H1 (cell line): ENCODE results near the gene RANBP17. TPM values are rescaled to one million over a fixed set of nuclear protein-coding genes. Genes with fewer than 3 reads are reported as not detected.

Source experiments
- CTCF ChIA-PET: fragments of 300-600 bp; sonication (Branson Sonifier 250); formaldehyde crosslinking; loops from one replicate; lab custom pipeline; 2021; ENCODE audit not compliant: partially characterized antibody; lab: Charles Lee
- POLR2A ChIA-PET: fragments of 300-600 bp; sonication (Branson Sonifier 250); formaldehyde crosslinking; loops from one replicate; lab custom pipeline; 2021; ENCODE audit warnings: inconsistent platforms; ENCODE audit not compliant: partially characterized antibody; lab: Charles Lee
- DNase-seq, 2 experiments: peaks; one replicate each; pipeline versions ENCODE4 v3.0.0 to v3.0.0-alpha.2; 2010 to 2022; ENCODE audit warnings: low spot score in 2 of 2, low read depth in 1 of 2, mixed read lengths in 1 of 2
- FAIRE-seq: peaks from 2 replicates; lab custom pipeline; 2011; peaks lifted over from hg19 to GRCh38; lab: Jason Lieb, UNC
- H2AFZ ChIP-seq: 2 replicates; pipeline ENCODE4 v1.8.1; 2012; ENCODE audit warnings: low read length, inconsistent platforms
- H2AK5ac ChIP-seq: 2 replicates; pipeline ENCODE4 v1.6.1; 2013; ENCODE audit warnings: low read depth, low read length
- H2BK120ac ChIP-seq: replicated peaks from 2 replicates; pipeline ENCODE3; 2013; ENCODE audit warnings: low read depth, low read length, inconsistent platforms
- H2BK12ac ChIP-seq: 2 replicates; pipeline ENCODE4 v1.6.1; 2013; ENCODE audit warnings: low read depth, low read length
- H2BK15ac ChIP-seq: 2 replicates; pipeline ENCODE4 v1.6.1; 2013; ENCODE audit warnings: low read length
- H2BK20ac ChIP-seq: 2 replicates; pipeline ENCODE4 v1.6.1; 2013; ENCODE audit warnings: low read length
- H2BK5ac ChIP-seq: 2 replicates; pipeline ENCODE4 v1.6.1; 2013; ENCODE audit warnings: low read depth, low read length
- H3K14ac ChIP-seq: 2 replicates; pipeline ENCODE4 v1.6.1; 2013; ENCODE audit warnings: inconsistent platforms; ENCODE audit not compliant: insufficient read length
- H3K18ac ChIP-seq: 2 replicates; pipeline ENCODE4 v1.6.1; 2013; ENCODE audit warnings: low read length; ENCODE audit errors: extremely low read depth
- H3K23ac ChIP-seq: 2 replicates; pipeline ENCODE4 v1.6.1; 2013; ENCODE audit warnings: inconsistent platforms; ENCODE audit not compliant: insufficient read length
- H3K23me2 ChIP-seq: 2 replicates; pipeline ENCODE4 v1.6.1; 2013; ENCODE audit warnings: low read depth, low read length
- H3K27ac ChIP-seq: 2 replicates; pipeline ENCODE4 v1.6.1; 2011; ENCODE audit warnings: low read depth, low read length, inconsistent platforms
- H3K27me3 ChIP-seq, 4 experiments: replicated peaks in 1 of 4; 1 replicate in 1 of 4; 2 replicates in 3 of 4; pipeline versions ENCODE4 v1.6.1 to v1.8.1; 2011 to 2013; ENCODE audit warnings: low read length in 3 of 4, mild to moderate bottlenecking in 3 of 4, inconsistent platforms in 2 of 4, mixed read lengths in 2 of 4, moderate library complexity in 1 of 4; ENCODE audit not compliant: control insufficient read depth in 3 of 4, insufficient read depth in 3 of 4; ENCODE audit errors: extremely low read depth in 1 of 4
- H3K36me3 ChIP-seq, 4 experiments: 2 replicates each; pipeline versions ENCODE4 v1.6.1 to v1.8.1; 2011 to 2013; ENCODE audit warnings: mild to moderate bottlenecking in 4 of 4, low read length in 3 of 4, moderate library complexity in 2 of 4, control low read depth in 1 of 4, inconsistent platforms in 1 of 4; ENCODE audit not compliant: insufficient read depth in 4 of 4, control insufficient read depth in 2 of 4
- H3K4ac ChIP-seq: replicated peaks from 2 replicates; pipeline ENCODE3; 2013; ENCODE audit warnings: low read length, low read depth, mixed read lengths, inconsistent platforms; ENCODE audit not compliant: insufficient read length
- H3K4me1 ChIP-seq, 4 experiments: replicated peaks in 1 of 4; 1 replicate in 1 of 4; 2 replicates in 3 of 4; pipeline versions ENCODE4 v1.6.1 to v1.8.1; 2011 to 2013; ENCODE audit warnings: low read length in 3 of 4, inconsistent platforms in 2 of 4, mixed read lengths in 1 of 4; ENCODE audit not compliant: insufficient read depth in 4 of 4, control insufficient read depth in 3 of 4
- H3K4me2 ChIP-seq, 2 experiments: 2 replicates each; pipeline versions ENCODE4 v1.6.1 to v1.8.1; 2011 to 2013; ENCODE audit warnings: low read depth in 2 of 2, low read length in 2 of 2, control low read depth in 1 of 2, inconsistent platforms in 1 of 2, mild to moderate bottlenecking in 1 of 2; ENCODE audit not compliant: insufficient read depth in 1 of 2
- H3K4me3 ChIP-seq, 4 experiments: fragments of 200-600, 300-600 bp in 1 of 4; sonication (generic), shearing (Covaris generic), sonication (Bioruptor Twin) in 1 of 4; 2 replicates each; pipeline versions ENCODE4 v1.5.1 to v1.8.1; 2011 to 2016; ENCODE audit warnings: low read length in 4 of 4, low read depth in 3 of 4, control low read depth in 2 of 4, inconsistent platforms in 2 of 4, mild to moderate bottlenecking in 2 of 4, mixed read lengths in 1 of 4, moderate library complexity in 1 of 4; ENCODE audit not compliant: insufficient read depth in 2 of 4; ENCODE audit errors: extremely low read depth in 1 of 4
- H3K56ac ChIP-seq: replicated peaks from 2 replicates; pipeline ENCODE3; 2013; ENCODE audit warnings: low read depth, mild to moderate bottlenecking, mixed read lengths, low read length, inconsistent platforms; ENCODE audit not compliant: insufficient read length
- H3K79me1 ChIP-seq: 2 replicates; pipeline ENCODE4 v1.6.1; 2013; ENCODE audit warnings: low read depth, low read length, control low read depth
- H3K79me2 ChIP-seq, 2 experiments: 2 replicates each; pipeline versions ENCODE4 v1.6.1 to v1.8.1; 2012 to 2013; ENCODE audit warnings: low read length in 2 of 2, mild to moderate bottlenecking in 2 of 2, inconsistent platforms in 1 of 2; ENCODE audit not compliant: insufficient read depth in 2 of 2, control insufficient read depth in 1 of 2
- H3K9ac ChIP-seq, 4 experiments: replicated peaks in 1 of 4; 1 replicate in 1 of 4; 2 replicates in 3 of 4; pipeline versions ENCODE4 v1.6.1 to v1.8.1; 2011 to 2013; ENCODE audit warnings: low read depth in 3 of 4, low read length in 3 of 4, control low read depth in 2 of 4, mild to moderate bottlenecking in 2 of 4, moderate library complexity in 2 of 4, inconsistent platforms in 1 of 4; ENCODE audit errors: extremely low read depth in 1 of 4
- H3K9me3 ChIP-seq, 2 experiments: 2 replicates each; pipeline versions ENCODE4 v1.6.1 to v1.8.1; 2012 to 2013; ENCODE audit warnings: mild to moderate bottlenecking in 2 of 2, moderate library complexity in 2 of 2, control low read depth in 1 of 2, inconsistent platforms in 1 of 2, low read depth in 1 of 2, low read length in 1 of 2, mixed read lengths in 1 of 2; ENCODE audit not compliant: insufficient read depth in 2 of 2
- H4K20me1 ChIP-seq, 2 experiments: replicated peaks in 1 of 2; 2 replicates each; pipeline versions ENCODE3 to v1.8.1; 2011 to 2013; ENCODE audit warnings: inconsistent platforms in 2 of 2, low read length in 2 of 2, mild to moderate bottlenecking in 1 of 2; ENCODE audit not compliant: insufficient read depth in 2 of 2, control insufficient read depth in 1 of 2
- H4K5ac ChIP-seq: 2 replicates; pipeline ENCODE4 v1.6.1; 2013; ENCODE audit warnings: low read length, low read depth, mixed read lengths, inconsistent platforms; ENCODE audit not compliant: insufficient read length
- H4K8ac ChIP-seq: 2 replicates; pipeline ENCODE4 v1.8.0; 2013; ENCODE audit warnings: mild to moderate bottlenecking, moderate library complexity, low read length, inconsistent platforms; ENCODE audit not compliant: insufficient read depth; ENCODE audit errors: extremely low read depth
- H4K91ac ChIP-seq: replicated peaks from 2 replicates; pipeline ENCODE3; 2013; ENCODE audit warnings: low read length, mixed read lengths, inconsistent platforms; ENCODE audit not compliant: insufficient read length
- BACH1 ChIP-seq: IDR thresholded peaks from 2 replicates; pipeline ENCODE4 v1.6.1; 2012; ENCODE audit warnings: low read length, improper control_type of control experiment
- CHD1 ChIP-seq: IDR thresholded peaks from 2 replicates; pipeline ENCODE4 v1.6.1; 2012; ENCODE audit warnings: low read depth, low read length, improper control_type of control experiment
- CHD2 ChIP-seq: IDR thresholded peaks from 2 replicates; pipeline ENCODE4 v1.6.1; 2012; ENCODE audit warnings: low read length, improper control_type of control experiment
- EZH2 ChIP-seq: fragments of 200-600 bp; sonication (generic); IDR thresholded peaks from 2 replicates; pipeline ENCODE4 v1.7.1; 2012; ENCODE audit warnings: low read depth, mild to moderate bottlenecking, moderate library complexity, low read length, inconsistent platforms; ENCODE audit not compliant: severe bottlenecking
- FOSL1 ChIP-seq: IDR thresholded peaks from 2 replicates; pipeline ENCODE4 v1.6.1; 2011; ENCODE audit warnings: mild to moderate bottlenecking, low read depth, low read length, moderate library complexity; ENCODE audit not compliant: insufficient read depth
- GTF2F1 ChIP-seq: IDR thresholded peaks from 2 replicates; pipeline ENCODE4 v1.6.1; 2012; ENCODE audit warnings: low read depth, low read length, improper control_type of control experiment, borderline replicate concordance
- JUND ChIP-seq: IDR thresholded peaks from 2 replicates; pipeline ENCODE4 v1.6.1; 2011; ENCODE audit warnings: mild to moderate bottlenecking, improper control_type of control experiment, low read length
- NRF1 ChIP-seq: IDR thresholded peaks from 2 replicates; pipeline ENCODE4 v1.6.1; 2011; ENCODE audit warnings: mild to moderate bottlenecking, low read depth, low read length, improper control_type of control experiment
- POLR2A ChIP-seq, 2 experiments: IDR thresholded peaks; 1 replicate in 1 of 2; 2 replicates in 1 of 2; pipeline ENCODE4 v1.6.1; 2011; ENCODE audit warnings: low read depth in 2 of 2, low read length in 2 of 2, mild to moderate bottlenecking in 2 of 2; ENCODE audit errors: control extremely low read depth in 1 of 2
- RAD21 ChIP-seq, 2 experiments: IDR thresholded peaks in 1 of 2; conservative IDR thresholded peaks in 1 of 2; 2 replicates each; pipeline ENCODE4 v1.6.1; 2011; ENCODE audit warnings: low read depth in 2 of 2, low read length in 2 of 2, improper control_type of control experiment in 1 of 2, inconsistent platforms in 1 of 2, mild to moderate bottlenecking in 1 of 2, moderate library complexity in 1 of 2
- RXRA ChIP-seq: IDR thresholded peaks from 2 replicates; pipeline ENCODE4 v1.6.1; 2011; ENCODE audit warnings: low read depth, mild to moderate bottlenecking, low read length, moderate library complexity; ENCODE audit not compliant: insufficient read depth
- SP1 ChIP-seq: IDR thresholded peaks from 2 replicates; pipeline ENCODE4 v1.6.1; 2011; ENCODE audit warnings: low read depth, low read length
- TBP ChIP-seq: IDR thresholded peaks from 2 replicates; pipeline ENCODE4 v1.6.1; 2011; ENCODE audit warnings: low read depth, low read length, improper control_type of control experiment
- polyA plus RNA-seq, 7 experiments: library from polyadenylated mRNA; depleted of rRNA in 3 of 7; stranded (reverse) in 5 of 7; unstranded in 2 of 7; fragments of >200 nt in 5 of 7; fragments of 200-250 nt in 2 of 7; gene quantifications; 1 replicate in 5 of 7; 2 replicates in 1 of 7; 4 replicates in 1 of 7; pipeline versions ENCODE4 v1.2.1 to v1.2.3, GENCODE V29; 2011 to 2013; ENCODE audit warnings: missing spikeins in 2 of 7, mixed read lengths in 2 of 7
- total RNA-seq: library from RNA; stranded (reverse); fragmentation: NEBNext Ultra II Directional; extraction: Animal tissue kit (Norgen Biotek cat#: 25700); gene quantifications from 2 replicates; pipeline ENCODE4 v1.2.1, GENCODE V29; 2021
- TF ChIP-seq, protein P1 (sequence below), 3 experiments: IDR thresholded peaks; 1 replicate in 2 of 3; 2 replicates in 1 of 3; pipeline versions ENCODE4 v1.5.1 to v1.6.1; 2011; ENCODE audit warnings: low read length in 3 of 3, mild to moderate bottlenecking in 3 of 3, inconsistent platforms in 2 of 3, low read depth in 1 of 3, moderate library complexity in 1 of 3; ENCODE audit not compliant: insufficient read depth in 1 of 3; ENCODE audit errors: control extremely low read depth in 1 of 3

The RANBP17 gene
- total and polyA plus RNA-seq, 2 of the 8 experiments (the other 6 are each of a cell fraction or from before 2014, with no cell fraction given): 8.6 to 21.3 TPM

DNA sequence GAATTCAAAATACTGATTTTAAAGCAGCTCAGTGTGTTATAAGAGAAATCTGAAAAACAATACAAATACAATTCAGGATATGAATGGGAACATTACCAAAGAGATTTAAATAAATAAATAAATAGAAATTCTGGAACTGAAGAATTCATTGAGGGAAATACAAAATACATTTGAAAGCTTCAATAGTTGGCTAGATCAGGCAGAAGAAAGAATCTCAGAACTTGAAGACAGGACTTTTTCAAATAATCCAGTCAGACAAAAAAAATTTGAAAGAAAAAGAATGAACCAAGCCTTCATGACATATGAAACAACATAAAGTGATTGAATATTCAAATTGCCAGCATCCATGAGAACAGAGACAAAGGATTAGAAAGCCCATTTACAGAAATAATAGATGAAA, 387.6 kb downstream of the RANBP17 start:
- DNase-seq (no peak), FAIRE-seq (no peak)
- Histone ChIP-seq H4K8ac (no peak overlapping the region), H2BK20ac (no peak overlapping the region), H2BK5ac (no peak overlapping the region), H2BK120ac (no peak overlapping the region), H3K79me1 (no peaks in the 10 kb centered on the region), H3K9ac (no peak overlapping the region), H2BK12ac (no peak overlapping the region), H3K79me2 (no peaks in the 10 kb centered on the region), H4K91ac (no peak overlapping the region), H3K4ac (no peak overlapping the region), H3K18ac (no peak overlapping the region), H3K14ac (no peak overlapping the region), H3K4me1 (no peaks in the 10 kb centered on the region), H3K36me3 (peaks cover 0 to 4% (median 0%) of the 10 kb centered on the region in 4 experiments; a peak in 2 of 8 replicates), H3K27me3 (no peaks in the 10 kb centered on the region), H2AK5ac (no peak overlapping the region), H3K4me2 (no peak overlapping the region), H3K56ac (no peak overlapping the region), H2AFZ (no peak overlapping the region), H4K5ac (no peak overlapping the region), H3K23me2 (no peaks in the 10 kb centered on the region), H3K23ac (no peak overlapping the region), H2BK15ac (no peak overlapping the region), H3K9me3 (no peaks in the 10 kb centered on the region; a peak in 1 of 4 replicates), H3K27ac (no peak overlapping the region), H4K20me1 (no peaks in the 10 kb centered on the region), H3K4me3 (no peak overlapping the region)
- POLR2A ChIA-PET: no interaction called here
- CTCF ChIA-PET: interaction anchor here (1.9 kb wide), 1 partner anchor 23 kb away, joined by 5 read pairs; no protein-coding TSS in a partner anchor
- TF ChIP-seq POLR2A (IDR thresholded peaks at IDR 0.05; ENCODE audit: control extremely low read depth in 1 of 2, low read depth in 2 of 2, low read length in 2 of 2): no peak
- no peak for TF ChIP-seq JUND
- no peak for TF ChIP-seq EZH2
- TF ChIP-seq NRF1: no peak
- TF ChIP-seq RAD21 (IDR thresholded peaks at IDR 0.05 in 1 of 2, conservative IDR thresholded peaks at IDR 0.05 in 1 of 2; ENCODE audit: low read depth in 2 of 2, low read length in 2 of 2): no peak
- no peak for TF ChIP-seq SP1
- no peak for TF ChIP-seq FOSL1
- no peak for TF ChIP-seq BACH1
- TF ChIP-seq, protein P1, sequence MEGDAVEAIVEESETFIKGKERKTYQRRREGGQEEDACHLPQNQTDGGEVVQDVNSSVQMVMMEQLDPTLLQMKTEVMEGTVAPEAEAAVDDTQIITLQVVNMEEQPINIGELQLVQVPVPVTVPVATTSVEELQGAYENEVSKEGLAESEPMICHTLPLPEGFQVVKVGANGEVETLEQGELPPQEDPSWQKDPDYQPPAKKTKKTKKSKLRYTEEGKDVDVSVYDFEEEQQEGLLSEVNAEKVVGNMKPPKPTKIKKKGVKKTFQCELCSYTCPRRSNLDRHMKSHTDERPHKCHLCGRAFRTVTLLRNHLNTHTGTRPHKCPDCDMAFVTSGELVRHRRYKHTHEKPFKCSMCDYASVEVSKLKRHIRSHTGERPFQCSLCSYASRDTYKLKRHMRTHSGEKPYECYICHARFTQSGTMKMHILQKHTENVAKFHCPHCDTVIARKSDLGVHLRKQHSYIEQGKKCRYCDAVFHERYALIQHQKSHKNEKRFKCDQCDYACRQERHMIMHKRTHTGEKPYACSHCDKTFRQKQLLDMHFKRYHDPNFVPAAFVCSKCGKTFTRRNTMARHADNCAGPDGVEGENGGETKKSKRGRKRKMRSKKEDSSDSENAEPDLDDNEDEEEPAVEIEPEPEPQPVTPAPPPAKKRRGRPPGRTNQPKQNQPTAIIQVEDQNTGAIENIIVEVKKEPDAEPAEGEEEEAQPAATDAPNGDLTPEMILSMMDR (IDR thresholded peaks at IDR 0.05; ENCODE audit: control extremely low read depth in 1 of 3, insufficient read depth in 1 of 3, low read depth in 1 of 3, low read length in 3 of 3): no peak
- no peak for TF ChIP-seq RXRA
- TF ChIP-seq CHD2: no peak
- TF ChIP-seq TBP: no peak
- TF ChIP-seq GTF2F1: no peak
- TF ChIP-seq CHD1: no peak
